GM18505 (cell line): ENCODE results near the gene MYL3.
"Not testable (repeated sequence)": the region's sequence is repeated elsewhere in the genome, so short reads cannot be mapped to it uniquely, and the experiment has no call there.

Source experiments
- ATAC-seq: cut with Tn5 transposase; IDR thresholded peaks from one replicate; pipeline ENCODE4 v1.9.1; 2021; ENCODE audit not compliant: unreplicated experiment
- POLR2A ChIP-seq: IDR thresholded peaks from 4 replicates; pipeline ENCODE4 v1.6.1; 2011; ENCODE audit warnings: borderline replicate concordance; ENCODE audit not compliant: insufficient read depth, insufficient read length; ENCODE audit errors: extremely low read depth

MYL3 gene

DNA sequence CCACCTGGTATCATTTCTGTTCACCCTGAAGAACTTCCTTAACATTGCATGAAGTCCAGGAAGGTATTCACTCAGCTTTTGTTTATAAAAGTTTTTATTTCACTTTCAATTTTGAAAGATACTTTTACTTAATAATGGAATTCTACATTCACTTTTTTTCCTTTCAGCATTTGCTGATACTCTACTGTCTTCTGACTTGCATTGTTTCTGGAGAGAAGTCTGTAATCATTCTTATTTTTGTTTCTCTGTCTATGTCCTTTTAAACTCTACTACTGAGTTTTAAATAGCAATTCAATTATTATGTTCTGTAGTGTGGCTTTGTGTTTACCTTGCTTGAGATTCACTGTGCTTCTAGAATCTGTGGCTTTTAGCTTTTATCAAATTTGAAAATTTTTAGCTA lies 42.4 kb downstream of the MYL3 start:
- no peak for ATAC-seq
- no peak for TF ChIP-seq POLR2A

DNA sequence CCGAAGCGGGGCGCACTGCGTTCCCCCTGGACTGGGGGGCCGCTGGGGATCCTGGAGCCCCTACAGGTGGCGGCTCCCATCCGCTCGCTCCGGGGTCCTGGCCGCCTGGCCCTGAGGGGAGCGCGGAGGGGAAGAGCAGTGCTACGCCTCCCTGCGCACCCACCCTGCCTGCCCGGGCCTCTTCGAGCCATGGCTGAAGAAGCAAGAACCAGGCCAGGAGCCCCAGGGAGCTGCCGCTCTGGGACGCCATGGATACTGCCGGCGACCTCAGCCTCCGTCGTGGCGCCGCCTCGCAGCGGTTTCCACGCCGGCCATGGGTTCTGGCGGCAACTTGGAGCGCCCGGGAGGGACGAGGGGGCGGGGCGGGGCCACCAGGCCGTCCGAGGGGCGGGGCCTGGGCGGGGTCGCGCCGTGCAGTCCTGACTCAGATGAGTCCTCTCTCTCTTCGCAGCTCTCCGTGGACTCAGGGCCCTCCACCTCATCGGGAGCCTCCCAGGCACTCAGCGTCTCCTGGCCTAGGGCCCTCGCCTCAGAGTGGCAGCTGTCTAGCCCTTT lies 50.9 kb downstream of the MYL3 start:
- TF ChIP-seq POLR2A: no peak
- ATAC-seq: no peak

DNA sequence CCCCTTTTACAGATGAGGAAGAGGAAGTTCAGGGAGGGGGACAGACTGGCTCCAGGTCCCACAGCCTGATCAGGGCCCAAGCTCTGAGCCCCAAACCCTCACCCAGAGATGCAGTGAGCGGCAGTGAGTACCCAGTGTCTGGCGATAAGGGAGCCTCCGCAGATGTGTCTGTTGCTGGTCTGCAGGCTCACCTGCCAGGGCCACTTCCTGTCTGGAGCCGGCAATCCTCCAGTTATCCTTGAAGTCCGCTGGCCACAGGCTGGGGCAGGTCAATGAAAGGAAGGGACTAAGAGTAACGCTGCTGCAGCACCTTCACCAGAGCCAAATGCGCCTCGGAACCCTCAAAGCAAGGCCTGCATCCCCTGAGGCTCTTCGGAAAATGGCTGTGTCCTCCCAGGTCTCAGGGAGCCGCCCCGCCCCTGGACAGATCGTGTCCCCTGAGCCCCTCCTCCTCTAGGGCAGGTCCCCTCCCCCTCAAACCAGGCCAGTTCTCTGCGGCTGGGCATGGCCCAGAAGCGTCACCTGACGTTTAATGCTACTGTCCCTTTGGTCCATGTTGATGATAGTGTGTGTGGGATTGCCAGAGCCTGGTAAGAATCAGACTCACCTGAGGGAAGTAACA lies 51.5 kb downstream of the MYL3 start:
- no peak for ATAC-seq
- TF ChIP-seq POLR2A: no peak

DNA sequence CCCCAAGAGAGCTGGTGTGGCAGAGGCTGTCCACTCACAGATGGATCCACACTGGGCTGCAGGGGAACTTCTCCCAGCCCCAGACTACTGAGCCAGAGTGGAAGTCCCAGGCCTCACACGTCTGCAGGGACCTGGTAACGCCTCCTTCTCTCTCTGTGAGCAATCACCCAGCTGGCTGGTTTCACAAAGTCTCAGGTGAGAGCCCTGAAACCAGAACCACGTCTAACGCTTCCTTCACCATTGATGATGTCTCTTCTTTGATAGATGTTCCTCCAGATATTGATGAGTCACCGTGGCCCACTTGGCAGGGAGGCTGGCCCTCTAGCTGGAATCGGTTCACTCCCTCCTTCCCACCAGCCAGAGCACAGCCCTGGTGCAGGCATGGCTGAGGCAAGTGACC lies 54.5 kb downstream of the MYL3 start:
- ATAC-seq: not testable (repeated sequence)
